H9 (cell line): Measurements from ENCODE around the gene BCL7B. TPM values are rescaled to one million over a fixed set of nuclear protein-coding genes. Genes with fewer than 3 reads are reported as not detected.

Experiments
- DNase-seq: peaks from one replicate; pipeline ENCODE4 v3.0.0-alpha.2; 2017
- H2AFZ ChIP-seq: one replicate; pipeline ENCODE4 v1.6.1; 2013; ENCODE audit warnings: mild to moderate bottlenecking, low read length, control low read depth, moderate library complexity
- H2AK5ac ChIP-seq: 2 replicates; pipeline ENCODE4 v1.6.1; 2013; ENCODE audit warnings: low read length, control low read depth, mixed read lengths; ENCODE audit not compliant: insufficient read length
- H2BK120ac ChIP-seq: one replicate; pipeline ENCODE4 v1.6.1; 2013; ENCODE audit warnings: low read depth, mild to moderate bottlenecking, low read length, control low read depth, inconsistent platforms; ENCODE audit not compliant: poor library complexity, severe bottlenecking
- H2BK12ac ChIP-seq: 2 replicates; pipeline ENCODE4 v1.6.1; 2013; ENCODE audit warnings: low read length, control low read depth, mixed read lengths, low read depth; ENCODE audit not compliant: insufficient read length
- H2BK15ac ChIP-seq: 2 replicates; pipeline ENCODE4 v1.6.1; 2013; ENCODE audit warnings: low read depth, low read length, control low read depth
- H2BK20ac ChIP-seq: one replicate; pipeline ENCODE4 v1.6.1; 2013; ENCODE audit warnings: low read depth, mild to moderate bottlenecking, low read length, control low read depth, inconsistent platforms; ENCODE audit not compliant: poor library complexity, severe bottlenecking
- H2BK5ac ChIP-seq: 2 replicates; pipeline ENCODE4 v1.6.1; 2013; ENCODE audit warnings: low read length, control low read depth, mixed read lengths; ENCODE audit not compliant: insufficient read length
- H3K14ac ChIP-seq: 2 replicates; pipeline ENCODE4 v1.6.1; 2013; ENCODE audit warnings: low read length, control low read depth; ENCODE audit not compliant: insufficient read depth
- H3K18ac ChIP-seq: 2 replicates; pipeline ENCODE4 v1.6.1; 2013; ENCODE audit warnings: low read depth, mild to moderate bottlenecking, mixed read lengths, low read length, control low read depth; ENCODE audit not compliant: insufficient read length
- H3K23ac ChIP-seq: 2 replicates; pipeline ENCODE4 v1.6.1; 2013; ENCODE audit warnings: low read length, control low read depth, mixed read lengths, low read depth; ENCODE audit not compliant: insufficient read length
- H3K23me2 ChIP-seq: 2 replicates; pipeline ENCODE4 v1.6.1; 2013; ENCODE audit warnings: low read depth, mild to moderate bottlenecking, mixed read lengths, low read length, control low read depth; ENCODE audit not compliant: insufficient read length, poor library complexity, severe bottlenecking
- H3K27ac ChIP-seq: 2 replicates; pipeline ENCODE4 v1.5.1; 2013; ENCODE audit warnings: low read length, control low read depth, mixed read lengths, low read depth; ENCODE audit not compliant: insufficient read length
- H3K27me3 ChIP-seq: 2 replicates; pipeline ENCODE4 v1.6.1; 2013; ENCODE audit warnings: low read length, control low read depth, inconsistent platforms; ENCODE audit not compliant: insufficient read depth
- H3K4ac ChIP-seq: 2 replicates; pipeline ENCODE4 v1.6.1; 2013; ENCODE audit warnings: low read depth, mild to moderate bottlenecking, control low read depth, inconsistent platforms, low read length, moderate library complexity
- H3K4me1 ChIP-seq: 2 replicates; pipeline ENCODE4 v1.6.1; 2013; ENCODE audit warnings: low read length, control low read depth, inconsistent platforms; ENCODE audit not compliant: insufficient read depth
- H3K4me2 ChIP-seq: 2 replicates; pipeline ENCODE4 v1.6.1; 2013; ENCODE audit warnings: low read length, control low read depth, mixed read lengths; ENCODE audit not compliant: insufficient read length, insufficient read depth
- H3K56ac ChIP-seq: 2 replicates; pipeline ENCODE4 v1.6.1; 2013; ENCODE audit warnings: low read depth, mild to moderate bottlenecking, mixed read lengths, low read length, control low read depth; ENCODE audit not compliant: insufficient read length
- H3K79me1 ChIP-seq: 2 replicates; pipeline ENCODE4 v1.6.1; 2013; ENCODE audit warnings: low read depth, mild to moderate bottlenecking, moderate library complexity, low read length, control low read depth, inconsistent platforms; ENCODE audit not compliant: insufficient read depth, poor library complexity, severe bottlenecking
- H3K79me2 ChIP-seq: 2 replicates; pipeline ENCODE4 v1.6.1; 2013; ENCODE audit warnings: low read length, control low read depth, inconsistent platforms; ENCODE audit not compliant: insufficient read depth
- H3K9ac ChIP-seq: 2 replicates; pipeline ENCODE4 v1.6.1; 2013; ENCODE audit warnings: low read length, control low read depth, mixed read lengths; ENCODE audit not compliant: insufficient read length; ENCODE audit errors: extremely low read depth
- H3K9me3 ChIP-seq: one replicate; pipeline ENCODE4 v1.6.1; 2013; ENCODE audit warnings: low read depth, low read length, inconsistent platforms; ENCODE audit not compliant: control insufficient read depth
- H3T11ph ChIP-seq: one replicate; pipeline ENCODE4 v1.6.1; 2013; ENCODE audit warnings: mild to moderate bottlenecking, low read length, control low read depth, inconsistent platforms
- H4K20me1 ChIP-seq: one replicate; pipeline ENCODE4 v1.6.1; 2013; ENCODE audit not compliant: control insufficient read depth, insufficient read length, insufficient read depth
- H4K5ac ChIP-seq: 2 replicates; pipeline ENCODE4 v1.6.1; 2013; ENCODE audit warnings: low read depth, mild to moderate bottlenecking, mixed read lengths, low read length, control low read depth; ENCODE audit not compliant: insufficient read length
- H4K8ac ChIP-seq: replicated peaks from 2 replicates; pipeline ENCODE4 v1.6.1; 2013; ENCODE audit warnings: low read length, control low read depth, mixed read lengths, low read depth; ENCODE audit not compliant: insufficient read length
- H4K91ac ChIP-seq: 2 replicates; pipeline ENCODE4 v1.6.1; 2013; ENCODE audit warnings: low read depth, mild to moderate bottlenecking, moderate library complexity, mixed read lengths, low read length, control low read depth; ENCODE audit not compliant: insufficient read length
- H3K27ac Mint-ChIP-seq, 3 experiments: 2 replicates in 2 of 3; 3 replicates in 1 of 3; pipeline ENCODE4 v1.8.0; 2020 to 2021; ENCODE audit warnings: mixed read lengths in 3 of 3, mild to moderate bottlenecking in 1 of 3, moderate library complexity in 1 of 3
- H3K27me3 Mint-ChIP-seq: 2 replicates; pipeline ENCODE4 v1.8.0; 2021; ENCODE audit warnings: low read depth, mild to moderate bottlenecking, moderate library complexity, mixed read lengths
- H3K36me3 Mint-ChIP-seq, 3 experiments: 2 replicates in 2 of 3; 3 replicates in 1 of 3; pipeline ENCODE4 v1.8.0; 2020 to 2021; ENCODE audit warnings: low read depth in 3 of 3, mixed read lengths in 3 of 3; ENCODE audit not compliant: insufficient read depth in 1 of 3
- H3K4me1 Mint-ChIP-seq, 2 experiments: 2 replicates each; pipeline ENCODE4 v1.8.0; 2020; ENCODE audit warnings: mixed read lengths in 2 of 2
- H3K4me3 Mint-ChIP-seq, 2 experiments: 2 replicates in 1 of 2; 3 replicates in 1 of 2; pipeline ENCODE4 v1.8.0; 2020 to 2021; ENCODE audit warnings: mild to moderate bottlenecking in 2 of 2, mixed read lengths in 2 of 2, moderate library complexity in 1 of 2
- H3K9me3 Mint-ChIP-seq, 2 experiments: 2 replicates in 1 of 2; 3 replicates in 1 of 2; pipeline ENCODE4 v1.8.0; 2020; ENCODE audit warnings: mild to moderate bottlenecking in 2 of 2, mixed read lengths in 2 of 2, moderate library complexity in 1 of 2
- WGBS: extraction: QIAGEN DNeasy Blood & Tissue Kit; methylation state at CpG from one replicate; pipeline ENCODE4 v1.1.7; 2013; ENCODE audit warnings: missing lambda C conversion rate, low lambda C conversion rate, mixed read lengths; ENCODE audit not compliant: insufficient read length; ENCODE audit errors: extremely low coverage; 5-methylcytosine and 5-hydroxymethylcytosine counted together
- total RNA-seq: library from RNA; stranded (reverse); gene quantifications from 2 replicates; pipeline ENCODE4 v1.2.1, GENCODE V29; 2021
- TF ChIP-seq, protein P1 (sequence below): fragments of 200-600 bp; sonication (generic); conservative IDR thresholded peaks from 3 replicates; pipeline ENCODE4 v1.8.0; 2021; ENCODE audit warnings: antibody characterized with exemption, mild to moderate bottlenecking

The BCL7B gene
- total RNA-seq, 1 experiment from 2014 or later, result 48.9 TPM

DNA sequence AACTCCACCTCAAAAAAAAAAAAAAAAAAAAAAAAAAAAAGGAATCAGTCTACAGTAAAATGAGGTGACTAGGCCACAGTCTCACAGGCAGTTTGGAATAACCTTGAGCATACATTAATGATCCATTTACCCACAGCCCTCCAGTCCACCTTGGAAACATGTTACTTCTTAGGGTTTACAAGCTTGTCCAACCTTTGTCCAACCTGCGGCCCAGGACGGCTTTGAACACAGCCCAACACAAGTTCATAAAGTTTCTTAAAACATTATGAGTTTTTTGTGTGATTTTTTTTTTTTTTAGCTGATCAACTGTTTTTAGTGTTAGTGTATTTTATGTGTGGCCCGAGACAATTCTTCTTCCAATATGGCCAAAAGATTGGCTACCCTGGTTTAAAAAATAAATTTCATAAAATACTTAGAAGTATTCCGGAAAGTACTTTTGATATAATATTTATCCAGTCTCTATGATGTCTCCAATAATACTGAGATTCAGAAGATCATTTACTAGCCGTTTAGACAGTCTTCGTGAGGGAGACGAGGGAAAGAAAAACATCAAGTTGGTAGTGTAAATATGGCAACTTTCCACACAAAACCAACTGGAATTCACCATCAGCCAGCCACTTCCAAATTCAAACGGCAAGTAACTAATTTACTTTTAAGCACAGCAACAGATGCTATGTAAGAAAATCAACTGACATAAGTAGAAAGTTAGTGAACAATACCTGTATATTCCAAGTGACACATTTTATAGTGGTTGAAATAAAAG is 45.3 kb downstream of the BCL7B start:
- H4K20me1 ChIP-seq, result no peaks in the 10 kb centered on the region
- Mint-ChIP-seq H3K9me3 (no peaks in the 10 kb centered on the region; a peak in 1 of 5 replicates), H3K4me3 (no peak overlapping the region), H3K27ac (peak overlapping the region in 1 of 3 experiments; percentile 41; a peak in 2 of 7 replicates), H3K4me1 (no peaks in the 10 kb centered on the region), H3K27me3 (no peaks in the 10 kb centered on the region), H3K36me3 (peaks cover 38 to 86% (median 84%) of the 10 kb centered on the region in 3 experiments; a peak in 6 of 7 replicates)
- H2BK12ac ChIP-seq, result no peak overlapping the region
- H2BK5ac ChIP-seq, result no peak overlapping the region
- no CpG with 5 or more reads among the region's 8 CpGs for WGBS
- H4K91ac ChIP-seq, result no peak overlapping the region
- H2BK120ac ChIP-seq, result no peak overlapping the region
- no peak overlapping the region for H4K8ac ChIP-seq
- H3K27me3 ChIP-seq, result no peaks in the 10 kb centered on the region
- no peak overlapping the region for H2AK5ac ChIP-seq
- no peaks in the 10 kb centered on the region for H3K9me3 ChIP-seq
- no peaks in the 10 kb centered on the region for H3K4me1 ChIP-seq
- H3K23me2 ChIP-seq, result peaks cover 3% of the 10 kb centered on the region
- H3K14ac ChIP-seq, result no peak overlapping the region
- peaks cover 22% of the 10 kb centered on the region for H3K79me1 ChIP-seq
- no peak overlapping the region for H3K4me2 ChIP-seq
- no peak overlapping the region for H3K18ac ChIP-seq
- H3K9ac ChIP-seq, result no peak overlapping the region
- H2BK20ac ChIP-seq, result no peak overlapping the region
- no peak overlapping the region for H3K4ac ChIP-seq
- H3T11ph ChIP-seq, result no peak overlapping the region
- no peak overlapping the region for H3K27ac ChIP-seq
- no peak for DNase-seq
- H3K56ac ChIP-seq, result no peak overlapping the region
- peaks cover 40% of the 10 kb centered on the region; the same call in 1 of the 2 replicates for H3K79me2 ChIP-seq
- no peak overlapping the region for H3K23ac ChIP-seq
- no peak overlapping the region for H4K5ac ChIP-seq
- no peak overlapping the region for H2BK15ac ChIP-seq
- H2AFZ ChIP-seq, result no peak overlapping the region
- TF ChIP-seq, protein P1, sequence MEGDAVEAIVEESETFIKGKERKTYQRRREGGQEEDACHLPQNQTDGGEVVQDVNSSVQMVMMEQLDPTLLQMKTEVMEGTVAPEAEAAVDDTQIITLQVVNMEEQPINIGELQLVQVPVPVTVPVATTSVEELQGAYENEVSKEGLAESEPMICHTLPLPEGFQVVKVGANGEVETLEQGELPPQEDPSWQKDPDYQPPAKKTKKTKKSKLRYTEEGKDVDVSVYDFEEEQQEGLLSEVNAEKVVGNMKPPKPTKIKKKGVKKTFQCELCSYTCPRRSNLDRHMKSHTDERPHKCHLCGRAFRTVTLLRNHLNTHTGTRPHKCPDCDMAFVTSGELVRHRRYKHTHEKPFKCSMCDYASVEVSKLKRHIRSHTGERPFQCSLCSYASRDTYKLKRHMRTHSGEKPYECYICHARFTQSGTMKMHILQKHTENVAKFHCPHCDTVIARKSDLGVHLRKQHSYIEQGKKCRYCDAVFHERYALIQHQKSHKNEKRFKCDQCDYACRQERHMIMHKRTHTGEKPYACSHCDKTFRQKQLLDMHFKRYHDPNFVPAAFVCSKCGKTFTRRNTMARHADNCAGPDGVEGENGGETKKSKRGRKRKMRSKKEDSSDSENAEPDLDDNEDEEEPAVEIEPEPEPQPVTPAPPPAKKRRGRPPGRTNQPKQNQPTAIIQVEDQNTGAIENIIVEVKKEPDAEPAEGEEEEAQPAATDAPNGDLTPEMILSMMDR, result no peak
